Gastrocnemius medialis (tissue), 4 donors: Measurements from ENCODE around the gene MYO1B. TPM values are rescaled to one million over a fixed set of nuclear protein-coding genes. Genes with fewer than 3 reads are reported as not detected.

ENCODE experiments used
- ATAC-seq, 2 donors: fragments of 150-250 bp; one replicate each; pipeline ENCODE4 v1.9.1; 2016
- DNase-seq, 2 donors: peaks; one replicate each; pipeline ENCODE4 v3.0.0-alpha.2; 2019
- H3K27ac ChIP-seq, 4 donors: fragments of 200-600 bp; sonication (generic); 1 replicate in 1 of 4; 2 replicates in 3 of 4; pipeline ENCODE4 v1.5.1; 2016 to 2018; ENCODE audit warnings: mild to moderate bottlenecking in 2 of 4, moderate library complexity in 1 of 4
- H3K27me3 ChIP-seq, 3 donors: fragments of 200-600 bp; sonication (generic) in 2 of 3; 1 replicate in 1 of 3; 2 replicates in 2 of 3; pipeline versions ENCODE4 v1.5.1 to v1.6.0; 2016 to 2019; ENCODE audit warnings: mild to moderate bottlenecking in 1 of 3, moderate library complexity in 1 of 3
- H3K36me3 ChIP-seq, 2 donors: fragments of 200-600 bp; sonication (generic) in 1 of 2; one replicate each; pipeline ENCODE4 v1.5.1; 2017 to 2018
- H3K4me1 ChIP-seq, 2 donors: fragments of 200-600 bp; sonication (generic) in 1 of 2; one replicate each; pipeline ENCODE4 v1.5.1; 2016 to 2017; ENCODE audit warnings: mild to moderate bottlenecking in 2 of 2
- H3K4me3 ChIP-seq, 4 donors: fragments of 200-600 bp; sonication (generic) in 3 of 4; 1 replicate in 1 of 4; 2 replicates in 3 of 4; pipeline ENCODE4 v1.5.1; 2016 to 2019; ENCODE audit warnings: mild to moderate bottlenecking in 2 of 4
- H3K9me3 ChIP-seq, 3 donors: fragments of 200-600 bp; sonication (generic) in 2 of 3; 1 replicate in 1 of 3; 2 replicates in 2 of 3; pipeline ENCODE4 v1.5.1; 2016 to 2019
- POLR2A ChIP-seq, 2 donors: fragments of 450-650 bp; IDR thresholded peaks; one replicate each; pipeline ENCODE4 v1.6.1; 2017; ENCODE audit warnings: antibody characterized with exemption in 2 of 2, mild to moderate bottlenecking in 2 of 2, moderate library complexity in 2 of 2
- in situ Hi-C, 4 donors: fragments of 200-750 bp; cut with MboI; loops; one replicate each; pipeline versions ENCODE4 v1.15.0 to v1.8.0; 2017; ENCODE audit warnings: low sequenced_read_pairs in 4 of 4
- intact Hi-C: fragments of 100-400 bp; cut with DNase I; formaldehyde crosslinking; loops from one replicate; pipeline ENCODE4 v1.15.1; 2023; ENCODE audit warnings: low total_unique reads
- total RNA-seq, 4 donors: library from RNA; depleted of rRNA; stranded (reverse); fragments of >200 nt; gene quantifications; one replicate each; pipeline versions ENCODE4 v1.1.0 to v1.2.3, GENCODE V29; 2016
- TF ChIP-seq, protein P1 (sequence below), 5 experiments: fragments of 450-650 bp in 3 of 5; fragments of 200-600 bp in 2 of 5; sonication (generic) in 2 of 5; IDR thresholded peaks in 4 of 5; conservative IDR thresholded peaks in 1 of 5; 1 replicate in 4 of 5; 2 replicates in 1 of 5; pipeline ENCODE4 v1.5.1; 2016 to 2019; ENCODE audit warnings: antibody characterized with exemption in 5 of 5, mild to moderate bottlenecking in 3 of 5, moderate library complexity in 3 of 5

MYO1B gene
- total RNA-seq, 4 donors from 2014 or later, result 7.0 to 10.8 (median 10.0) TPM

- in situ Hi-C loops, result no loop called here
- intact Hi-C loops, result loop anchor here (10.0 kb wide), 1 partner anchor 283 kb away; no protein-coding TSS in a partner anchor
- H3K36me3 ChIP-seq, result no peaks in the 10 kb centered on the region
- ATAC-seq (no peak), DNase-seq (no peak)
- H3K4me3 ChIP-seq, result no peak overlapping the region
- peaks cover 0 to 6% of the 10 kb centered on the region in 2 donors for H3K4me1 ChIP-seq
- H3K27ac ChIP-seq, result peak overlapping the region; percentile 13 to 67 (median 50)
- TF ChIP-seq POLR2A (IDR thresholded peaks at IDR 0.05), result no peak
- H3K9me3 ChIP-seq, result no peaks in the 10 kb centered on the region
- H3K27me3 ChIP-seq, result no peaks in the 10 kb centered on the region
These were observed 23.5 kb upstream of the MYO1B start for GRCh38 chr2:191221666-191222065.

DNA sequence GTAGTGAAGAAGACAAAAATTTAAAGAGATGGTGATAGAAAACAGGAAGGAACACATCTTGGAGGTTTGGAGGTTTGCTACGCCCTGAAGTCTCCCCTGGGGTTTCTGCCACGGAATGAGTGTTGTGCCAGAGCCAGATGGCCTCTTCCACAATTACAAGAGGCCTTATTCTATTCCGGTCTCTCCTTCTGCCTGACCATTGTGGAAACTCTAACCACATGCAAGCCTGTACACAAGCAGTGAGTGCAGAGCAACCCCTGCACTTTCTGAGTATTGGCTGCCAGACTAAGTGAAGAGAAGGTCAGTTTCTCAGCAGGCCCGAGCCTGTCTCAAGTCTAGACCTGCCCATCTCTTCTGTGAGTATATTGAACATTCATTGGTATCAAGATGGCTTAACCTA lies 22.7 kb upstream of the MYO1B start:
- DNase-seq, result peak in 1 of 2 donors; percentile 21
- intact Hi-C loops, result loop anchor here (10.0 kb wide), 1 partner anchor 282 kb away; no protein-coding TSS in a partner anchor
- peak in 1 of 2 donors; percentile 49 for ATAC-seq
- Histone ChIP-seq H3K4me3 (no peak overlapping the region), H3K27ac (peak overlapping the region; percentile 20 to 67 (median 50)), H3K27me3 (no peaks in the 10 kb centered on the region), H3K36me3 (no peaks in the 10 kb centered on the region), H3K9me3 (no peaks in the 10 kb centered on the region), H3K4me1 (peaks cover 0 to 6% of the 10 kb centered on the region in 2 donors)
- TF ChIP-seq, protein P1, sequence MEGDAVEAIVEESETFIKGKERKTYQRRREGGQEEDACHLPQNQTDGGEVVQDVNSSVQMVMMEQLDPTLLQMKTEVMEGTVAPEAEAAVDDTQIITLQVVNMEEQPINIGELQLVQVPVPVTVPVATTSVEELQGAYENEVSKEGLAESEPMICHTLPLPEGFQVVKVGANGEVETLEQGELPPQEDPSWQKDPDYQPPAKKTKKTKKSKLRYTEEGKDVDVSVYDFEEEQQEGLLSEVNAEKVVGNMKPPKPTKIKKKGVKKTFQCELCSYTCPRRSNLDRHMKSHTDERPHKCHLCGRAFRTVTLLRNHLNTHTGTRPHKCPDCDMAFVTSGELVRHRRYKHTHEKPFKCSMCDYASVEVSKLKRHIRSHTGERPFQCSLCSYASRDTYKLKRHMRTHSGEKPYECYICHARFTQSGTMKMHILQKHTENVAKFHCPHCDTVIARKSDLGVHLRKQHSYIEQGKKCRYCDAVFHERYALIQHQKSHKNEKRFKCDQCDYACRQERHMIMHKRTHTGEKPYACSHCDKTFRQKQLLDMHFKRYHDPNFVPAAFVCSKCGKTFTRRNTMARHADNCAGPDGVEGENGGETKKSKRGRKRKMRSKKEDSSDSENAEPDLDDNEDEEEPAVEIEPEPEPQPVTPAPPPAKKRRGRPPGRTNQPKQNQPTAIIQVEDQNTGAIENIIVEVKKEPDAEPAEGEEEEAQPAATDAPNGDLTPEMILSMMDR (IDR thresholded peaks at IDR 0.05 in 4 of 5, conservative IDR thresholded peaks at IDR 0.05 in 1 of 5), result no peak
- no peak for TF ChIP-seq POLR2A (IDR thresholded peaks at IDR 0.05)
- in situ Hi-C loops, result no loop called here

GRCh38 chr2:191222952-191223351 lies 22.3 kb upstream of the MYO1B start:
- no peak for TF ChIP-seq POLR2A (IDR thresholded peaks at IDR 0.05)
- TF ChIP-seq, protein P1 (IDR thresholded peaks at IDR 0.05 in 4 of 5, conservative IDR thresholded peaks at IDR 0.05 in 1 of 5), result no peak
- H3K27ac ChIP-seq, result peak overlapping the region; percentile 20 to 67 (median 50)
- ATAC-seq, result peak in 1 of 2 donors; percentile 51

DNA sequence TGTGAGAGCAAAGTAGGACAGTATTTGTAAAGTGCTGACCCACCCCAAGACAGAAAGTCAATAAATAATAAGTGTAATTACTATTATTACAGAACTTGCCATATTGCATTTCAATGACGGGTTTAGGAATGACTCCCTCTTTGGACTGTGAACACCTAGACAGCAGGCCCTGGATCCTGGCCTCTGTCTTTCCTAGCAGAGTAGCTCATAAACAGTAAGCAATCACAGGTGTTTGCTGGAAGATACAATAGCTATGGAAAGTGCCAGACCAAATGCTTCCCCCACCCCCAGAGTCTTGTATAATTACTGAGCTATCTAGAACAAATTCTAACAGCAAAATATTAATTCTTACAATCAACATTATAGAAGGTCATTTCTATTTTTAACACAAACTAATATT lies 20.1 kb upstream of the MYO1B start:
- Histone ChIP-seq H3K4me1 (peaks cover 0 to 6% of the 10 kb centered on the region in 2 donors), H3K27ac (peak overlapping the region in 1 of 4 donors; percentile 41), H3K4me3 (no peak overlapping the region), H3K9me3 (no peaks in the 10 kb centered on the region), H3K27me3 (no peaks in the 10 kb centered on the region), H3K36me3 (no peaks in the 10 kb centered on the region)
- ATAC-seq, result no peak
- DNase-seq, result no peak
- TF ChIP-seq POLR2A (IDR thresholded peaks at IDR 0.05), result no peak
- TF ChIP-seq, protein P1 (IDR thresholded peaks at IDR 0.05 in 4 of 5, conservative IDR thresholded peaks at IDR 0.05 in 1 of 5), result no peak
- intact Hi-C loops (loop anchor here (5.0 to 10.0 kb wide), 2 partner anchors 58 to 280 kb away; no protein-coding TSS in a partner anchor), in situ Hi-C loops (loop anchor here in 1 of 4 donors (25.0 kb wide), 1 partner anchor 287 kb away; no protein-coding TSS in a partner anchor)

More at GRCh38 chr2:191222952-191223351, 22.3 kb upstream of the MYO1B start:
- DNase-seq, result no peak
- intact Hi-C loops (loop anchor here (10.0 kb wide), 1 partner anchor 282 kb away; no protein-coding TSS in a partner anchor), in situ Hi-C loops (no loop called here)
- H3K27me3 ChIP-seq, result no peaks in the 10 kb centered on the region
- H3K4me1 ChIP-seq, result peaks cover 0 to 6% of the 10 kb centered on the region in 2 donors
- H3K36me3 ChIP-seq, result no peaks in the 10 kb centered on the region
- no peak overlapping the region for H3K4me3 ChIP-seq
- H3K9me3 ChIP-seq, result no peaks in the 10 kb centered on the region

DNA sequence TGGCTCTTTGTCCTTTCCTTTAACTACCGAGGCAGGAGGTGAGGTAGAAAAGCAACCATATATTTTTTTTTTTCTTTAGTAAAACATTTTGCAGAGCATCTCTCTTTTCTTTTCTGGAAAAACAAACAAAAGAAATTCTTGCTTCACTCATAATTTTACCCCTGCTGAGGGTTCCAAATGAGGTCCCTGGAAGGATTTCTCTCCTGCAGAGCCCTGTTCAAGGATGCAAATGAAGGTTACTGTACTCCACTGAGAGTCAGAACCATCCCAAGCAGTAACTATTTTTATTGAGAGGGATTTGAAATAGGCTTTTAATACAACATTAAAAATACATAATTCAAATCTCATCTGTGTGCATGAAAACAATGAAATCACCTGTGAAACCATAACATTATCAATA lies 19.5 kb upstream of the MYO1B start:
- in situ Hi-C loops (loop anchor here in 1 of 4 donors (25.0 kb wide), 1 partner anchor 287 kb away; no protein-coding TSS in a partner anchor), intact Hi-C loops (loop anchor here (5.0 to 10.0 kb wide), 2 partner anchors 58 to 279 kb away; no protein-coding TSS in a partner anchor)
- Histone ChIP-seq H3K36me3 (no peaks in the 10 kb centered on the region), H3K4me1 (peaks cover 0 to 6% of the 10 kb centered on the region in 2 donors), H3K27me3 (no peaks in the 10 kb centered on the region), H3K9me3 (no peaks in the 10 kb centered on the region), H3K4me3 (no peak overlapping the region), H3K27ac (peak overlapping the region in 2 of 4 donors; percentile 12 to 41)
- TF ChIP-seq POLR2A (IDR thresholded peaks at IDR 0.05), result no peak
- TF ChIP-seq, protein P1 (IDR thresholded peaks at IDR 0.05 in 4 of 5, conservative IDR thresholded peaks at IDR 0.05 in 1 of 5), result no peak
- DNase-seq (no peak), ATAC-seq (no peak)
